Liver (tissue), 9 donors: Measurements from ENCODE around the gene SLC38A3. TPM values are rescaled to one million over a fixed set of nuclear protein-coding genes. Genes with fewer than 3 reads are reported as not detected.
A peak's percentile ranks its signal among the peaks of the same experiment; 100 is the strongest.

ENCODE experiments used
- DNase-seq: peaks from one replicate; pipeline ENCODE4 v3.0.0-alpha.2; 2017; ENCODE audit warnings: low spot score
- H3K27ac ChIP-seq, 2 donors: one replicate each; pipeline ENCODE4 v1.7.0; 2013; ENCODE audit warnings: inconsistent platforms in 2 of 2, low read length in 2 of 2, control low read depth in 1 of 2, low read depth in 1 of 2, mild to moderate bottlenecking in 1 of 2
- H3K27me3 ChIP-seq, 4 donors: one replicate each; pipeline versions ENCODE4 v1.6.1 to v1.7.0; 2013; ENCODE audit warnings: low read length in 3 of 4, inconsistent platforms in 1 of 4, mild to moderate bottlenecking in 1 of 4, moderate library complexity in 1 of 4; ENCODE audit not compliant: control insufficient read depth in 4 of 4, insufficient read depth in 4 of 4
- H3K36me3 ChIP-seq, 4 donors: one replicate each; pipeline versions ENCODE4 v1.6.1 to v1.7.0; 2013; ENCODE audit warnings: low read length in 3 of 4, mild to moderate bottlenecking in 3 of 4, low read depth in 1 of 4, moderate library complexity in 1 of 4; ENCODE audit not compliant: control insufficient read depth in 4 of 4, insufficient read depth in 3 of 4
- H3K4me1 ChIP-seq, 4 donors: one replicate each; pipeline versions ENCODE4 v1.6.1 to v1.7.0; 2013; ENCODE audit warnings: low read length in 3 of 4, mild to moderate bottlenecking in 3 of 4, moderate library complexity in 1 of 4; ENCODE audit not compliant: control insufficient read depth in 4 of 4, insufficient read depth in 4 of 4
- H3K4me3 ChIP-seq, 3 donors: one replicate each; pipeline versions ENCODE4 v1.6.1 to v1.7.0; 2013; ENCODE audit warnings: low read length in 3 of 3, control low read depth in 1 of 3, low read depth in 1 of 3, mild to moderate bottlenecking in 1 of 3
- H3K9ac ChIP-seq, 2 donors: one replicate each; pipeline ENCODE4 v1.7.0; 2013; ENCODE audit warnings: low read length in 2 of 2, mild to moderate bottlenecking in 2 of 2, moderate library complexity in 2 of 2, control low read depth in 1 of 2, low read depth in 1 of 2
- H3K9me3 ChIP-seq, 4 donors: one replicate each; pipeline versions ENCODE4 v1.6.1 to v1.7.0; 2013; ENCODE audit warnings: low read length in 3 of 4; ENCODE audit not compliant: control insufficient read depth in 4 of 4
- EGR1 ChIP-seq, 2 donors: IDR thresholded peaks; 2 replicates each; pipeline ENCODE4 v1.6.1; 2016 to 2018; ENCODE audit warnings: antibody characterized with exemption in 2 of 2, low read depth in 2 of 2
- FOXA1 ChIP-seq: IDR thresholded peaks from 2 replicates; pipeline ENCODE4 v1.6.1; 2016; ENCODE audit warnings: antibody characterized with exemption
- GABPA ChIP-seq, 2 donors: IDR thresholded peaks in 1 of 2; conservative IDR thresholded peaks in 1 of 2; 2 replicates each; pipeline ENCODE4 v1.6.1; 2016; ENCODE audit warnings: antibody characterized with exemption in 2 of 2, mild to moderate bottlenecking in 1 of 2, moderate library complexity in 1 of 2
- HNF4A ChIP-seq, 2 donors: conservative IDR thresholded peaks; 2 replicates each; pipeline ENCODE4 v1.6.1; 2016; ENCODE audit warnings: antibody characterized with exemption in 2 of 2, mild to moderate bottlenecking in 2 of 2
- HNF4G ChIP-seq: IDR thresholded peaks from 2 replicates; pipeline ENCODE4 v1.6.1; 2016; ENCODE audit warnings: antibody characterized with exemption
- JUND ChIP-seq, 2 donors: IDR thresholded peaks; 2 replicates each; pipeline ENCODE4 v1.6.1; 2016; ENCODE audit warnings: antibody characterized with exemption in 2 of 2
- MAX ChIP-seq: IDR thresholded peaks from 2 replicates; pipeline ENCODE4 v1.6.1; 2016; ENCODE audit warnings: antibody characterized with exemption
- NR2F2 ChIP-seq: IDR thresholded peaks from 2 replicates; pipeline ENCODE4 v1.6.1; 2016; ENCODE audit warnings: antibody characterized with exemption
- REST ChIP-seq: IDR thresholded peaks from 2 replicates; pipeline ENCODE4 v1.6.1; 2016; ENCODE audit warnings: antibody characterized with exemption, mild to moderate bottlenecking
- RXRA ChIP-seq, 2 donors: IDR thresholded peaks; 2 replicates each; pipeline ENCODE4 v1.6.1; 2017 to 2018; ENCODE audit warnings: antibody characterized with exemption in 2 of 2, mild to moderate bottlenecking in 1 of 2
- SP1 ChIP-seq: IDR thresholded peaks from 2 replicates; pipeline ENCODE4 v1.6.1; 2018; ENCODE audit warnings: antibody characterized with exemption, mild to moderate bottlenecking
- TAF1 ChIP-seq: conservative IDR thresholded peaks from 2 replicates; pipeline ENCODE4 v1.6.1; 2016; ENCODE audit warnings: antibody characterized with exemption, mild to moderate bottlenecking
- YY1 ChIP-seq: IDR thresholded peaks from 2 replicates; pipeline ENCODE4 v1.6.1; 2016; ENCODE audit warnings: antibody characterized with exemption, mild to moderate bottlenecking
- WGBS: extraction: QIAGEN DNeasy Blood & Tissue Kit; methylation state at CpG from one replicate; pipeline ENCODE4 v1.1.7; 2013; 5-methylcytosine and 5-hydroxymethylcytosine counted together
- polyA plus RNA-seq, 2 donors: library from polyadenylated mRNA; stranded (reverse) in 1 of 2; unstranded in 1 of 2; fragments of 200-250 nt in 1 of 2; fragments of >200 nt in 1 of 2; fragmentation: Nextera tagmentation in 1 of 2; extraction: Ambion mirVana in 1 of 2; gene quantifications; one replicate each; pipeline versions ENCODE4 v1.2.1 to v1.2.3, GENCODE V29; 2013 to 2015
- total RNA-seq, 2 donors: library from RNA; depleted of rRNA; stranded (reverse); fragments of >200 nt; gene quantifications; one replicate each; pipeline ENCODE4 v1.2.3, GENCODE V29; 2014
- TF ChIP-seq, protein P1 (sequence below): IDR thresholded peaks from 2 replicates; pipeline ENCODE4 v1.6.1; 2016; ENCODE audit warnings: antibody characterized with exemption
- donor health status: healthy.
- donor health status: healthy.
- donor health status: healthy.
- donor health status: healthy.
- donor health status: healthy.

Gene SLC38A3
- total and polyA plus RNA-seq, 4 donors, result 98.1 to 180 (median 140) TPM

- DNase-seq, result no peak
- TF ChIP-seq, protein P1, sequence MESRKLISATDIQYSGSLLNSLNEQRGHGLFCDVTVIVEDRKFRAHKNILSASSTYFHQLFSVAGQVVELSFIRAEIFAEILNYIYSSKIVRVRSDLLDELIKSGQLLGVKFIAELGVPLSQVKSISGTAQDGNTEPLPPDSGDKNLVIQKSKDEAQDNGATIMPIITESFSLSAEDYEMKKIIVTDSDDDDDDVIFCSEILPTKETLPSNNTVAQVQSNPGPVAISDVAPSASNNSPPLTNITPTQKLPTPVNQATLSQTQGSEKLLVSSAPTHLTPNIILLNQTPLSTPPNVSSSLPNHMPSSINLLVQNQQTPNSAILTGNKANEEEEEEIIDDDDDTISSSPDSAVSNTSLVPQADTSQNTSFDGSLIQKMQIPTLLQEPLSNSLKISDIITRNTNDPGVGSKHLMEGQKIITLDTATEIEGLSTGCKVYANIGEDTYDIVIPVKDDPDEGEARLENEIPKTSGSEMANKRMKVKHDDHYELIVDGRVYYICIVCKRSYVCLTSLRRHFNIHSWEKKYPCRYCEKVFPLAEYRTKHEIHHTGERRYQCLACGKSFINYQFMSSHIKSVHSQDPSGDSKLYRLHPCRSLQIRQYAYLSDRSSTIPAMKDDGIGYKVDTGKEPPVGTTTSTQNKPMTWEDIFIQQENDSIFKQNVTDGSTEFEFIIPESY, result no peak
- TF ChIP-seq JUND (IDR thresholded peaks at IDR 0.05) (no peak), EGR1 (IDR thresholded peaks at IDR 0.05; ENCODE audit: low read depth in 2 of 2) (no peak)
Measured at GRCh38 chr3:50266836-50267235, 61.8 kb downstream of the SLC38A3 start.

DNA sequence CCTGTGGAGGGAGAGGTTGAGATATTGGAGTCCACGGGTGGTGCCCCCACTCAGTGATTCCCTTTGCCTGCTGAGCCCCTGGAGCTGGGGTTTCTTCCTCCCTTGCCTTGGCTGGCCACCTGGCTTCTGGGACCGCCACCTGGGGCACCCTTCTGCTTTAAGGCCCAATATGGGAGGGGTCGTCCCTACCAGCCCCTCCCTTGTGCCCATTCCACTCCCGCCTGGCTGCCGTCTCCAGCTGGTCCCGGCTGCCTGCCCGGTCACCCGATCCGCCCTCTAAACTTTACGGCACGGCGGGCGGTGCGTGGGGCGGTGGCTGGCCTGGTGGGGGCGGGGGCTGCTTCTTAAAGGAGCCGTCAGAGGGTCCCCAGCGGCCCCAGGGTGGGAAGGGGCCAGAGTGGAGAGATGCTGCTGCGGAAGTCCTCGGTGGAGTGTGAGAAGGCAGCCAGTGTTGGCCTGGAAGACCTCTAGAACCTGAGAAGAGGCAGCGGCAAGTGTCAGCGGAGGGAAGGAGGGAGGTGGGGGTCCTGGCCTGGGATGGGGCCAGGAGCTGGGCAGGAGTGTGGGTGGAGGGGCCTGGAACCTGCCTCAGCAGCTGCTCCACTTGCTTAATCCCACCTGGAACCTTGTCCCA, 62.3 kb downstream of the SLC38A3 start:
- Histone ChIP-seq H3K4me3 (peak overlapping the region in 1 of 3 donors; percentile 12), H3K9me3 (no peaks in the 10 kb centered on the region), H3K27me3 (no peaks in the 10 kb centered on the region), H3K9ac (no peak overlapping the region), H3K4me1 (peaks cover 0 to 34% (median 9%) of the 10 kb centered on the region in 4 donors), H3K36me3 (no peaks in the 10 kb centered on the region), H3K27ac (peak overlapping the region; percentile 15 to 48)
- DNase-seq, result no peak
- TF ChIP-seq NR2F2, result no peak
- TF ChIP-seq TAF1, result no peak
- TF ChIP-seq YY1, result no peak
- no peak for TF ChIP-seq FOXA1
- TF ChIP-seq GABPA (IDR thresholded peaks at IDR 0.05 in 1 of 2, conservative IDR thresholded peaks at IDR 0.05 in 1 of 2), result no peak
- TF ChIP-seq MAX, result no peak
- TF ChIP-seq HNF4A (conservative IDR thresholded peaks at IDR 0.05), result peak in 1 of 2 donors; percentile 25
- TF ChIP-seq REST, result no peak
- TF ChIP-seq JUND (IDR thresholded peaks at IDR 0.05), result no peak
- peak; percentile 32 for TF ChIP-seq SP1
- TF ChIP-seq, protein P1, result no peak
- TF ChIP-seq RXRA (IDR thresholded peaks at IDR 0.05), result peak; percentile 19 to 25
- TF ChIP-seq HNF4G, result no peak
- WGBS, result 12% methylated on average over 22 of the region's 22 CpGs

More at GRCh38 chr3:50266836-50267235, 61.8 kb downstream of the SLC38A3 start:
- no peaks in the 10 kb centered on the region for H3K27me3 ChIP-seq
- no peak overlapping the region for H3K9ac ChIP-seq
- H3K9me3 ChIP-seq, result no peaks in the 10 kb centered on the region
- peak overlapping the region in 1 of 3 donors; percentile 12 for H3K4me3 ChIP-seq
- peak overlapping the region; percentile 15 to 48 for H3K27ac ChIP-seq
- WGBS, result 75% methylated on average over 7 of the region's 7 CpGs
- no peaks in the 10 kb centered on the region for H3K36me3 ChIP-seq
- H3K4me1 ChIP-seq, result peaks cover 0 to 33% (median 9%) of the 10 kb centered on the region in 4 donors
